HG02610 (cell line): ENCODE results near the gene FOXJ2.
"Not testable (repeated sequence)": the region's sequence is repeated elsewhere in the genome, so short reads cannot be mapped to it uniquely, and the experiment has no call there.

Experiments used
- ATAC-seq: cut with Tn5 transposase; IDR thresholded peaks from one replicate; pipeline ENCODE4 v1.9.1; 2021; ENCODE audit warnings: mild to moderate bottlenecking, moderate library complexity; ENCODE audit not compliant: unreplicated experiment

Gene FOXJ2

GRCh38 chr12:8032242-8033152, at the start of gene FOXJ2:
Gene FOXJ2 (plus strand): TSS chr12:8032716. CDS start chr12:8039833, 7,117 bp downstream.
- peak; percentile 70 for ATAC-seq

DNA sequence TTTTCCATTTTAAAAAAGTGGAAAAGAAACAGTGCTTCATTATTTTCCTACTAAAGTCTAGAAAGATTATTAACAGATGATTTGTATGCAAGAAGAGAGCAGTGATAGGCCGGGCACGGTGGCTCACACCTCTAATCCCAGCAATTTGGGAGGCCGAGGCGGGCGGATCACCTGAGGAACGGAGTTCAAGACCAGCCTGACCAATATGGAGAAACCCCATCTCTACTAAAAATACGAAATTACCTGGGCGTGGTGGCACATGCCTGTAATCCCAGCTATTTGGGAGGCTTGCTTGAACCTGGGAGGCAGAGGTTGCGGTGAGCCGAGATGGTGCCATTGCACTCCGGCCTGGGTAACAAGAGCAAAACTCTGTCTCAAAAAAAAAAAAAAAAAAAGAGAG, 49.5 kb upstream of the FOXJ2 start:
- ATAC-seq, result not testable (repeated sequence)

- ATAC-seq, result not testable (repeated sequence)
These were observed 49.1 kb upstream of the FOXJ2 start for GRCh38 chr12:7983460-7983859.

DNA sequence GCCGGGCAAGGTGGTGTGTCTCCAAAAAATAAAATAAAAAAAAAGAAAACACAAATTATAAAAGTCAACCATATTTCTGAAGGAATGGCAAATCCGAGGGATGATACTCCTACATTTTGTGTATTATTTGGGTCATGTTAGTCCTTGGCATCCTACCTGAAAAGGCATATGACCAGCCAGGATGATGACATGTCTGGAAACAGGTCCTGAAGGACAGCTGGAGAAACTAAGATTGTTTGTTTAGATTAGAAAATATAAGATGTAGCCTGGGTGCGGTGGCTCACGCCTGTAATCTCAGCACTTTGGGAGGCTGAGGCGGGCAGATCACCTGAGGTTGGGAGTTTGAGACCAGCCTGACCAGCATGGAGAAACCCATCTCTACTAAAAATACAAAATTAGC, 47.6 kb upstream of the FOXJ2 start:
- ATAC-seq, result no peak

DNA sequence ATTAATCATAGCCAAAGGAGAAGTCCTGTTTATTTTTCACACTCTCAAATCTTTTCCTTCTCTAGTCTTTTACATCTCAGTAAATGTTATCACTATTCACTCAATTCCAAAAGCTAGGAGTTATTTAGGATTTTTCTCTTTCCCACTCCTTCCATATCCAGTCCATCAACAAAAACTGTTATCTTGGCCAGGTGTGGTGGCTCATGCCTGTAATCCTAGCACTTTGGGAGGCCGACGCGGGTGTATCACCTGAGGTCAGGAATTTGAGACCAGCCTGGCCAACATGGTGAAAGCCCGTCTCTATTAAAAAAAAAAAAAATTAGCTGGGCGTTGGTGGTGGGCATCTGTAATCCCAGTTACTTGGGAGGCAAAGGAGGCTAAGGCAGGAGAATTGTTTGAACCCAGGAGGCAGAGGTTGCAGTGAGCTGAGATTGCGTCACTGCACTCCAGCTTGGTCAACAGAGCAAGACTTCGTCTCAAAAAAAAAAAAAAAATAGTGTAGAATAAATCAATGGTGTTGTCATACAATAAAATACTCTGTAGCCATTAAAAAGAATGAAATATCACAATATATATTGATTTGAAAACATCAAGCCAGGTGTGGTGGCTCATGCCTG, 46.6 kb upstream of the FOXJ2 start:
- no peak for ATAC-seq

DNA sequence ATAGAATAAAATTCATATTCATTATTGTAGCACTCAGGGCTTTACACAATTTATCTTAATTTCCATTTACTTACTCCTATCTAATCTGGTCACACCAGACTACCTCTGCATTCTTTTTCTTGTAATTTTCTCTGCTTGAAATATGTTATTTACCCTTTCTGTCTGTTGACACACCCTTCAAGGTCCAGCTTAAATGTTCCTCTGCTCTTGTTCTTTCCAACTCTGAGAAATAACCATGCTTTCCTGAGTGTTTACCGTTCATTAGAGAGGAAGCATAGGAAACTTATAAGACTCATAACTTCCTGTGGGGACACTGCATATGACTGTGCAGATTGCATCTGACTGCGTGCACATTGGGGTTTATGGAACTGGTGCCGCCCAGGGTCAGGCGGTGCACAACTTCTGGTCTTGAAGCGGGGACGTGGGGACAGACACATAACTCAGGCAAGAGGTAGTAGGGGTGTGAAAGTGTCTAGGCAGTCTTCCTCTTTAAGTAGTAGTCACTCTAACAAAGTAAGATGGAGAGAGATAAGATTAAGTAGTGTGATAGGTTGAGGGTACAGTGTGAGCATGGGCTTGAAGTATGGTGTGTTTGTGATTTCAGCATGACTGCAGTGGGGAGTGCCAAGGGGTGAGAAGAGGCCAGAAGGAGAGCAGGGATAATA, 42.6 kb upstream of the FOXJ2 start:
- ATAC-seq, result peak; percentile 77

DNA sequence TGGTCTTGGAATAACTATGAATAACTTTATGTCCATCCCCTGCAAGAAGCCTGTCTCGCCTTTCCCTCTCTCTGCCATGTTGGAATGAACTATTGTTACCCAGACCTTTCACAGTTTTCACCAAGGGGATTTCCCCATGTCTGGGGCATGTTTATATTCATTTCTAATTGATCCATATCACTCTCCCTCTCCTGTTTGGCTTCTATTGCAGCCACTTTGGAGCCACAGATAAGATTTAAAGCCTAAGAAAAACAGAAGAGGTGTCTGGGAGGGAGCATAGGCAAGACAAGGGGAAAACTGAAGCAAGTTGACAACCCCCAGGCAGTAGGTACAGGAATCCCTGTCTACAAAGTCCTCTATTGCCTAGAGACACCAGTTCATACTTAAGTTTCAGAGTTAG, 41.0 kb upstream of the FOXJ2 start:
- no peak for ATAC-seq

- ATAC-seq, result peak; percentile 11
These were observed 37.7 kb upstream of the FOXJ2 start for GRCh38 chr12:7994731-7995205.

DNA sequence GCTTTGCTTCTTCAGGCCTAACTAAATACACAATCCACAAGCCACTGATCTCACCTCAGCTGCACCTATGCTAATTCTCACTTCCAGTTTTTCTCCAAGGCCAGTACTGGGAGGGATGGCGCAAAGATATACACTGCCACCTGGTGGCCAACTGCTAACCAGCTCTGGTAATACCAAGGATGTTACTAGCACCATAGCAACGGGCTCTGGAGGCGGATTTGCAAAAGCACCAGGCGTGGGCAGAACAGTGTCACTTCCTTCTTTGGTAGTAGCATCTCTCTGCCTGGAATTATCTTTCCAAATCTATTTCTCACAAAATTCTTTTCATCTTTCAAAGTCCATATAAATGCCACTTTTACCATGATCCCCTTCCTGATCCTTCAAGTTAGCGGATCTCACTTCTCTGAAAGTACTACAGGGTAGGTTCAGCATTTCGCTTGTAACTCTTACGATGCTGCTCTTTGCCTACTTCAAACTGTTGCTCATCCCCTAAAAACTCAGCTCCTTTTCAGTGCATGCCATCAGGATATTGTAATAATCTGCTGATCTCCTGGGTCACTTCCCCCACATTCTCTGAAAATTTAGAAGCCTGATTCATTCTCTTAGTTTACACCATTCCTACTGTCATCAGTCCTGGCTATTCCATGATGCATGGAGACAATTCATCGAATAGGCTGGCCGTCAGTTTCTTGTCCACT, 37.1 kb upstream of the FOXJ2 start:
- peak; percentile 97 for ATAC-seq

DNA sequence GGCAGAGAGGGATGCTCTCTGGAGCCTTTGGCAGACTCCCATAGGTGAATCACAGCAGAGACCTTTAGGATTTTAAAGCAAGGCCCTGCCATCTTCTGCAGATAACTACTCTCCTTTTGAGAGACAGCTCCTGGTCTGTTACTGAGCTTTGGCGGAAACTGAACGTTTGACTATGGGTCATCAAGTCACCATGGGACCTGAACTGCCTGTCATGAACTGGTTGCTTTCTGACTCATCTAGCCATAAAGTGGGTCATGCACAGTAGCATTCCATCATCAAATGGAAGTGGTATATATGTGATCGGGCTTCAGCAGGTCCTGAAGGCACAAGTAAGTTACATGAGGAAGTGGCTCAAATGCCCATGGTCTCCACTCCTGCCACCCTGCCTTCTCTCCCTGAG, 31.7 kb upstream of the FOXJ2 start:
- ATAC-seq, result not testable (repeated sequence)

DNA sequence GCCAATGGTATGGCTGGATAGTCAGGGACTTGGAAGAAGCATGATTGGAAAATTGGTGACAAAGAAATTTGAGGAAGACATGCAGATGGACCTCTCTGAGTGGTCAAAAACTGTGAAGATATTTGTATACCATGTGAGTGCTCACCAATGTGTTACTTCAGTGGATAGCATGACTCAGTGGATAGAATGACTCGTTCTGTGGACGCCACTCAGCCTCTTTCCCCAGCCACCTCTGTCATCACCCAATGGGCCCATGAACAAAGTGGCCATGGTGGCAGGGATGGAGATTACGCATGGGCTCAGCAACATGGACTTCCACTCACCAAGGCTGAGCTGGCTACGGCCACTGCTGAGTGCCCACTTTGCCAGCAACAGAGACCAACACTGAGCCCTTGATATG, 31.0 kb upstream of the FOXJ2 start:
- ATAC-seq, result not testable (repeated sequence)

- ATAC-seq, result not testable (repeated sequence)
These were observed 27.6 kb upstream of the FOXJ2 start for GRCh38 chr12:8004897-8005296.

DNA sequence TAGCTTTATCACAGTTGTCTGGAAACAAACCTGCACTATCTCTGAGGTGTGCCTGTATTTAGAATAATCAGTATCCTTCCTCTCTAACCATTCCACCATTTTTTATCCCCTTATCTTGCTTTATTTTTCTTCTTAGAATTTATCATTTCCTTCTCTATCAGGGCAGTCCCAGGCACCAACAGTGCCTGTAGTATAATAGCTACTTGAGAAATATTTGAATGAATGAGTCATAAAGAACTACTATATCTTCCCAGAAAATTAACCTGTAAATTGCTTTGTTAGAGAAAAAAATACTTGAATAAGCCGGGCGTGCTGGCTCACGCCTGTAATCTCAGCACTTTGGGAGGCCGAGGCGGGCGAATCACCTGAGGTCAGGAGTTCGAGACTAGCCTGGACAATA, 21.2 kb upstream of the FOXJ2 start:
- no peak for ATAC-seq

- no peak for ATAC-seq
These were observed 19.7 kb upstream of the FOXJ2 start for GRCh38 chr12:8012651-8013309.

DNA sequence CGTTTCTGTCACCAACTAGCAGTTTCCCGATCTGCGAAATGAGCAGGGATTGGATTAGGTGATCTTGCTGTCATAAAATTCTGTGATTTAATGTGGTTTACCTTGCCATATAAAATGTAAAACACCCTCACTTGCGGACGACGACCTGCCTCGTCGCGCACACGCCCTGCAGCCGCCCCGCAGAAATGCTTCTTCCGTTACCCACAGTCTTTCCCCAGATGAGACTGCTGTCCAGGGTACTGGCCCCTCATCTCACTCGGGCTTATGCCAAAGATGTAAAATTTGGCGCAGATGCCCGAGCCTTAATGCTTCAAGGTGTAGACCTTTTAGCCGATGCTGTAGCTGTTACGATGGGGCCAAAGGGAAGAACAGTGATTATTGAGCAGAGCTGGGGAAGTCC, 17.7 kb upstream of the FOXJ2 start:
- ATAC-seq, result no peak

GRCh38 chr12:8018213-8018612, 14.3 kb upstream of the FOXJ2 start:
- not testable (repeated sequence) for ATAC-seq

- ATAC-seq, result no peak
These were observed 13.6 kb upstream of the FOXJ2 start for GRCh38 chr12:8018666-8019581.

GRCh38 chr12:8026291-8026900, 6.1 kb upstream of the FOXJ2 start:
- peak; percentile 98 for ATAC-seq

DNA sequence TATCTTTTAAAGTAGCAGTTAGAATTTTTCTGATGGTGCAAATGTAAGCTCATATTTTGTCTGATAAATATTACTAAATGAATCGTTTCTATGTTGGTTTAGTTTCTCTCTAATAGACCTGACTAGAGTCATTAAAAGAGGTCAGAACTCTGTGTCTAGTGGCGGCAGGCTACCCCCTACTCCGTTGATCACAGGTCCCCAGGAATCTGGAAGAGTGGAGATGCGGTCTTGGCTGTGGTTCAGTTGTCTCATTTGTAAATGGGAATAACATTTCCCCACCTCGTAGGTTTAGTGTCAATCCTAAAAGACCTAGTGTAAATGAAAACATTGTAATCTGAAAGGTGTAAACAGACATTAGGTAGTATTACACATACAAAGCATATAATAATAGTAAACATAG, 4.7 kb upstream of the FOXJ2 start:
- no peak for ATAC-seq
